GM12878 (cell line): ENCODE measurements around the gene MAGEC2.

Experiments
- SMARCA5 ChIP-seq: fragments of 450-650 bp; IDR thresholded peaks from 2 replicates; pipeline ENCODE4 v1.6.1; 2017; ENCODE audit warnings: mild to moderate bottlenecking
- ZNF24 ChIP-seq: fragments of 450-650 bp; IDR thresholded peaks from 2 replicates; pipeline ENCODE4 v1.6.1; 2017; ENCODE audit warnings: antibody characterized with exemption, mild to moderate bottlenecking
- TF ChIP-seq, protein P1 (sequence below), 3 experiments: IDR thresholded peaks in 2 of 3; conservative IDR thresholded peaks in 1 of 3; 2 replicates each; pipeline ENCODE4 v1.5.1; 2011; ENCODE audit warnings: low read depth in 3 of 3, low read length in 3 of 3, mild to moderate bottlenecking in 3 of 3, control low read depth in 2 of 3, moderate library complexity in 2 of 3, inconsistent platforms in 1 of 3, mixed read lengths in 1 of 3; ENCODE audit not compliant: control insufficient read depth in 2 of 3, insufficient read depth in 1 of 3; ENCODE audit errors: extremely low read depth in 1 of 3

DNA sequence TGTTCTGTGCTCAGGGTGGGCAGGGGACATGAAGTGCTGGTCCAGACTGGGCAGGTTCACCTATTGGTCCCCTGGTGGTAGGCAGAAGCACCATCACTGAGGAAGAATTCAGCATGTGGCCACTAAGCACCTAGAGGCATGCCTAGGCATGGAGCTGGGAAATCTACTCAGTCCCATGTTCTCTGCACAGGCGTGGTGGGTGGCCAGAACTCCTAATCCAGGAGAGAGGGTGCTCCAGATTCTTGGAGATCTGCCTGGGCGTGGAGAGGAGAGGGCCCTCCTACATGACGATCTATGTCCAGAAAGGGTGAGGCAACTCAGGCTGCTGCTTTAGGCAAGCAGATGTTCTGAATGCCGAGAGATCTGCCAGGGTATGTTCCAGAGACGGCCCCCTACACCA lies 44.6 kb upstream of the MAGEC2 start:
- TF ChIP-seq ZNF24 (no peak), SMARCA5 (no peak)
- TF ChIP-seq, protein P1, sequence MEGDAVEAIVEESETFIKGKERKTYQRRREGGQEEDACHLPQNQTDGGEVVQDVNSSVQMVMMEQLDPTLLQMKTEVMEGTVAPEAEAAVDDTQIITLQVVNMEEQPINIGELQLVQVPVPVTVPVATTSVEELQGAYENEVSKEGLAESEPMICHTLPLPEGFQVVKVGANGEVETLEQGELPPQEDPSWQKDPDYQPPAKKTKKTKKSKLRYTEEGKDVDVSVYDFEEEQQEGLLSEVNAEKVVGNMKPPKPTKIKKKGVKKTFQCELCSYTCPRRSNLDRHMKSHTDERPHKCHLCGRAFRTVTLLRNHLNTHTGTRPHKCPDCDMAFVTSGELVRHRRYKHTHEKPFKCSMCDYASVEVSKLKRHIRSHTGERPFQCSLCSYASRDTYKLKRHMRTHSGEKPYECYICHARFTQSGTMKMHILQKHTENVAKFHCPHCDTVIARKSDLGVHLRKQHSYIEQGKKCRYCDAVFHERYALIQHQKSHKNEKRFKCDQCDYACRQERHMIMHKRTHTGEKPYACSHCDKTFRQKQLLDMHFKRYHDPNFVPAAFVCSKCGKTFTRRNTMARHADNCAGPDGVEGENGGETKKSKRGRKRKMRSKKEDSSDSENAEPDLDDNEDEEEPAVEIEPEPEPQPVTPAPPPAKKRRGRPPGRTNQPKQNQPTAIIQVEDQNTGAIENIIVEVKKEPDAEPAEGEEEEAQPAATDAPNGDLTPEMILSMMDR (IDR thresholded peaks at IDR 0.05 in 2 of 3, conservative IDR thresholded peaks at IDR 0.05 in 1 of 3; ENCODE audit: control insufficient read depth in 2 of 3, extremely low read depth in 1 of 3, insufficient read depth in 1 of 3, low read depth in 3 of 3, low read length in 3 of 3) = no peak
